ENCODE measurements around the gene MSL1.
A peak's percentile ranks its signal among the peaks of the same experiment; 100 is the strongest.

Gene MSL1

DNA sequence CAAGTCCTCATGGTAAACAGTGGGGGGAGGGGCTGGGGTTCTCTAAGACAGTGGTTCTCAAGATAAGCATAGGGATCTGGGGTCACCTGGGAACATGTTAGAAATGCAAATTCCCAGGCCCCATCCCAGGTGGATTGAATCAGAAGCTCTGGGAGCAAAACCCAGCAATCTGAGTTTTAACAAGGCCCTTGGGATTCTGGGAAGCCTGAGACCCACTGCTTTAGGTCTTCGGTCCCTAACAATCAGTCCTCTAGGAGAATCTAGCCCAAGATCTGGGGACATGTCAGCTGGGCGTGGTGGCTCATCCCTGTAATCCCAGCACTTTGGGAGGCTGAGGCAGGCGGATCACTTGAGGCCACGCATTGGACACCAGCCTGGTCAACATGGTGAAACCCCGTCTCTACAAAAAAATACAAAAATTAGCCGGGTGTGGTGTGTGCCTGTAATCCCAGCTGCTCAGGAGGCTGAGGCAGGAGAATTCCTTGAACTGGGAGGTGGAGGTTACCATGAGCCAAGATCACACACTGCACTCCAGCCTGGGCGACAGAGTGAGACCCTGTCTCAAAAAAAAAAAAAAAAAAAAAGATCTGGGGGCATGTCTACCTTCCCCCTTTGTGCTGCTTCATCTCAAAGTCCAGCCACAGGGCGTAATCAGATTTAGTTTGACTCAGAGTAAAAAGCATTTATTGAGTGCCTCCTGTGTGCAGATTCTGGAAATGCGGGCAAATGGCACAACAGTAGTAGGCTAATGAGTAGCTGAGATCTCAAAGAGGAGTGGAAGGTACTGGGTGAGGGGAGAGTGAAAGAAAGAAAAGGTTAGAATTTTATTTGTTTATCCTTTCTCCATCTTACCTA, 12.6 kb upstream of the MSL1 start:
- H4K91ac ChIP-seq (ENCODE audit: low read depth, low read length, poor library complexity) = no peak overlapping the region
- no peak overlapping the region for H3K4ac ChIP-seq (ENCODE audit: low read length)
- H2BK15ac ChIP-seq (ENCODE audit: low read length) = no peak overlapping the region
- no peak overlapping the region for H4K8ac ChIP-seq (ENCODE audit: low read depth, low read length)
- H3K9ac ChIP-seq (ENCODE audit: low read depth, low read length, poor library complexity) = no peak overlapping the region
- H3K23ac ChIP-seq (ENCODE audit: low read depth, low read length, poor library complexity) = no peak overlapping the region
- H2AK5ac ChIP-seq (ENCODE audit: low read depth, low read length) = no peak overlapping the region
- no peaks in the 10 kb centered on the region for H3K9me3 ChIP-seq (replicated peaks in 1 of 2; ENCODE audit: control insufficient read depth in 2 of 2, insufficient read depth in 1 of 2, low read depth in 1 of 2, low read length in 2 of 2)
- DNase-seq (ENCODE audit: low spot score) = no peak
- H3K4me1 ChIP-seq (ENCODE audit: control insufficient read depth in 2 of 2, insufficient read depth in 1 of 2, low read depth in 1 of 2, low read length in 2 of 2) = peaks cover 46 to 67% of the 10 kb centered on the region in 2 donors
- H3K36me3 ChIP-seq (replicated peaks in 1 of 2; ENCODE audit: control insufficient read depth in 2 of 2, insufficient read depth in 2 of 2, low read length in 2 of 2) = no peaks in the 10 kb centered on the region
- no peak overlapping the region for H3K14ac ChIP-seq (ENCODE audit: low read length)
- H3K27ac ChIP-seq (replicated peaks; ENCODE audit: low read length) = peak overlapping the region; percentile 97
- H3K18ac ChIP-seq (ENCODE audit: low read length) = peak overlapping the region; percentile 61
- WGBS, 2 donors (ENCODE audit: extremely low coverage in 2 of 2, insufficient read length in 2 of 2, insufficient replicate concordance in 1 of 2) = no CpG with 5 or more reads among the region's 9 CpGs
- peaks cover 1% of the 10 kb centered on the region for H3K79me1 ChIP-seq (ENCODE audit: low read depth, low read length)
- H3K27me3 ChIP-seq (ENCODE audit: control insufficient read depth in 3 of 3, insufficient read depth in 3 of 3, low read depth in 1 of 3, low read length in 3 of 3) = no peaks in the 10 kb centered on the region
- no peak overlapping the region for H2BK12ac ChIP-seq (ENCODE audit: low read length)
- H2BK120ac ChIP-seq (ENCODE audit: low read depth, low read length) = no peak overlapping the region
- H2AFZ ChIP-seq (ENCODE audit: low read length) = no peak overlapping the region
- H2BK5ac ChIP-seq (ENCODE audit: low read length) = no peak overlapping the region
- no peak overlapping the region for H3K4me3 ChIP-seq (ENCODE audit: low read length in 2 of 2)
- H3K4me2 ChIP-seq (ENCODE audit: insufficient read depth, low read length, poor library complexity, severe bottlenecking) = no peak overlapping the region

DNA sequence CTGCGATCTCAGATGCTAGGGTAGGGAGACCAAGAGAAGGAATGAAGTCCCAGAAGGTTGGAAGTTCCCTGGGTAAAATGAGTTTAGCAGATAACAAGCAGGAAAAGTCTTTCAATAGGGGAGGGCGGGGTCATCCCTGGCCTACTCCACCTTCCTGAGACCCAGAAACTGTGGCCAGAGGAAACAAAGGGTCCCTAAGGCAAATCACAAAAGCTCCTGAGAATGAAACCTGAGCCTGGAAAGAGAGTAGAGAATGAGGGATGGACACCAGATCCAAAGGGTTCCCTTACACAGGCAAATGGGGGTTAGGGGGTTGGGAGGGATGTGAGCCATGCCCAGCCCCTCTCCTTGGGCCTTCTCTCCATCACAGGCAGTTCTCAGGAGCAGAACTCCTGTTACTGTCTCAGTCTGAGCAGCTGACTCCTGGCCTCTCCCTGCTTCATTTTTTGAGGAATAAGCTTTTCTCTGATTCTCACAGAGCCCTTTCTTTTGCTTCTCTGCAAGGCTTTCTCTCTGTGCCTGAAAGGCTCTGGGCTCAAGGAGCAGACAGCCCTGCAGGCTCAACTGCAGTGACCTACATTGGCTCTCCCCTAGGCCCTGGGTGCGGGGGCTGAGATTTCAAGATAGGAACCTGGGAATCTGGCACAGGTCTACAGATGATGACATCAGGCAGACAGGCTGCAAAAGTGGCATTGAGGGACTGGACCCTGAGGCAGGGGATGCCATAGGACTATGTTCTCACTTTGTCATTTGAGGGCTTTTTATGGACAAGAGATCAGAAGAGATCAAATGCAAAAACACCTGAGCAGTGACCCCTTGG, 11.5 kb upstream of the MSL1 start:
- Histone ChIP-seq H3K27me3 (ENCODE audit: control insufficient read depth in 3 of 3, insufficient read depth in 3 of 3, low read depth in 1 of 3, low read length in 3 of 3) (no peaks in the 10 kb centered on the region), H3K23ac (ENCODE audit: low read depth, low read length, poor library complexity) (no peak overlapping the region), H2AFZ (ENCODE audit: low read length) (peak overlapping the region; percentile 68)

DNA sequence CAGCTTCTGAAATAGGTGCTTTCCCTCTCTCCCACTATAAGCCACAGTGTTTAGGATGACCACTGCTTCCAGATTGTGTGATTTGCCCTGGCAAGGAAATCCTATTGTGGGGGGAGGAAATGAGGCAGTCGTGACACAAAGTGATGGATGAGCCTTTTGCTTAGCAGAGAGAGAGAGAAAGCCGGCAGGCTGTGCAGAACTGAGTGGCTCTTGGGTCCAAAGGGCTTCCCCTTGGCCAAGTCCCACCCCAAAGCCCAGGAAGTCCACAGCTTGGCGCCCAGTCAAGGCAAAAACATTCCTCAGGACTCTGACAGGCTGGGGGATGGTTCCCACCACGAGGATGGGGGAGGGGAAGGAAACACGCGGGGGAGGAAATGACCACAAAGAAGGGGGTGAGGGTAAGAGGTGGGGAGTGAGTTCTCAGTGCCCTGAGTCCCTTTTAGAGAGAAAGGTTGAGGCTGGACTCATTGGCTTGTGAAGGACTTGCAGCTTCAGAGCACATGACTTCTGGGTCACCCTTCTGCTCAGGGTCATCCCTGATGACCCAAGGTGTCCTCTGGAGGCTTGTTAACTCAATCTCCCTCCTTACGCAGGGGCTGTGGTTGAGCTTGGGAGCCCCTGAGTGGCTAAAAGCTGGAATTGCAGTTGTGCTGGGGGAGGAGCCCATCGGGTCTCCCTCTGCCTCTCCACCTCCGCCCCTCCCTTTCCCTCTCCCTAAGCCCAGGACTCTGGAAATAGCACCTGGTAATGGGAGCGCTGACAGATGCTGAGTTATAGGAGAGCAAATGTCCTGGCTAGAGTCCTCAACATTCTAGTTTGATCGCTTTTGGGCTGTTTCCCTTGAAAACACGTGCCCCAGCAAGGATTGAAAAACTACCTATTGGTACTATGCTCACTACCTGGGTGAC, 10.3 kb upstream of the MSL1 start:
- no CpG with 5 or more reads among the region's 12 CpGs for WGBS, 2 donors (ENCODE audit: extremely low coverage in 2 of 2, insufficient read length in 2 of 2, insufficient replicate concordance in 1 of 2)
- Histone ChIP-seq H3K27ac (replicated peaks; ENCODE audit: low read length) (peak overlapping the region; percentile 97), H2BK12ac (ENCODE audit: low read length) (peak overlapping the region; percentile 59), H3K9ac (ENCODE audit: low read depth, low read length, poor library complexity) (no peak overlapping the region), H3K4me1 (ENCODE audit: control insufficient read depth in 2 of 2, insufficient read depth in 1 of 2, low read depth in 1 of 2, low read length in 2 of 2) (peaks cover 50 to 60% of the 10 kb centered on the region in 2 donors), H3K27me3 (ENCODE audit: control insufficient read depth in 3 of 3, insufficient read depth in 3 of 3, low read depth in 1 of 3, low read length in 3 of 3) (no peaks in the 10 kb centered on the region), H3K23ac (ENCODE audit: low read depth, low read length, poor library complexity) (no peak overlapping the region), H2BK120ac (ENCODE audit: low read depth, low read length) (no peak overlapping the region), H3K18ac (ENCODE audit: low read length) (peak overlapping the region; percentile 87), H3K9me3 (replicated peaks in 1 of 2; ENCODE audit: control insufficient read depth in 2 of 2, insufficient read depth in 1 of 2, low read depth in 1 of 2, low read length in 2 of 2) (no peaks in the 10 kb centered on the region), H3K14ac (ENCODE audit: low read length) (peak overlapping the region; percentile 25), H3K4ac (ENCODE audit: low read length) (peak overlapping the region; percentile 41), H3K36me3 (replicated peaks in 1 of 2; ENCODE audit: control insufficient read depth in 2 of 2, insufficient read depth in 2 of 2, low read length in 2 of 2) (no peaks in the 10 kb centered on the region), H4K91ac (ENCODE audit: low read depth, low read length, poor library complexity) (no peak overlapping the region), H2AK5ac (ENCODE audit: low read depth, low read length) (no peak overlapping the region), H3K4me3 (ENCODE audit: low read length in 2 of 2) (peak overlapping the region in 1 of 2 donors; percentile 10), H2BK5ac (ENCODE audit: low read length) (peak overlapping the region; percentile 17), H3K79me1 (ENCODE audit: low read depth, low read length) (peaks cover 1% of the 10 kb centered on the region), H2BK15ac (ENCODE audit: low read length) (no peak overlapping the region), H3K4me2 (ENCODE audit: insufficient read depth, low read length, poor library complexity, severe bottlenecking) (no peak overlapping the region), H2AFZ (ENCODE audit: low read length) (peak overlapping the region; percentile 64), H4K8ac (ENCODE audit: low read depth, low read length) (peak overlapping the region; percentile 58)
- DNase-seq (ENCODE audit: low spot score) = no peak

More for the DNA sequence above, 11.5 kb upstream of the MSL1 start:
- no peak overlapping the region for H2BK15ac ChIP-seq (ENCODE audit: low read length)
- no CpG with 5 or more reads among the region's 3 CpGs for WGBS, 2 donors (ENCODE audit: extremely low coverage in 2 of 2, insufficient read length in 2 of 2, insufficient replicate concordance in 1 of 2)
- DNase-seq (ENCODE audit: low spot score) = peak; percentile 82
- H3K14ac ChIP-seq (ENCODE audit: low read length) = no peak overlapping the region
- H3K27ac ChIP-seq (replicated peaks; ENCODE audit: low read length) = peak overlapping the region; percentile 97
- H3K9me3 ChIP-seq (replicated peaks in 1 of 2; ENCODE audit: control insufficient read depth in 2 of 2, insufficient read depth in 1 of 2, low read depth in 1 of 2, low read length in 2 of 2) = no peaks in the 10 kb centered on the region
- H2BK5ac ChIP-seq (ENCODE audit: low read length) = peak overlapping the region; percentile 79
- no peak overlapping the region for H2BK12ac ChIP-seq (ENCODE audit: low read length)
- no peak overlapping the region for H3K9ac ChIP-seq (ENCODE audit: low read depth, low read length, poor library complexity)
- H3K4me1 ChIP-seq (ENCODE audit: control insufficient read depth in 2 of 2, insufficient read depth in 1 of 2, low read depth in 1 of 2, low read length in 2 of 2) = peaks cover 52 to 65% of the 10 kb centered on the region in 2 donors
- no peaks in the 10 kb centered on the region for H3K36me3 ChIP-seq (replicated peaks in 1 of 2; ENCODE audit: control insufficient read depth in 2 of 2, insufficient read depth in 2 of 2, low read length in 2 of 2)
- peak overlapping the region; percentile 82 for H3K18ac ChIP-seq (ENCODE audit: low read length)
- no peak overlapping the region for H3K4ac ChIP-seq (ENCODE audit: low read length)
- H2AK5ac ChIP-seq (ENCODE audit: low read depth, low read length) = peak overlapping the region; percentile 10
- H4K91ac ChIP-seq (ENCODE audit: low read depth, low read length, poor library complexity) = no peak overlapping the region
- H3K4me2 ChIP-seq (ENCODE audit: insufficient read depth, low read length, poor library complexity, severe bottlenecking) = peak overlapping the region; percentile 38
- H3K79me1 ChIP-seq (ENCODE audit: low read depth, low read length) = peaks cover 1% of the 10 kb centered on the region
- H2BK120ac ChIP-seq (ENCODE audit: low read depth, low read length) = no peak overlapping the region
- H4K8ac ChIP-seq (ENCODE audit: low read depth, low read length) = no peak overlapping the region
- no peak overlapping the region for H3K4me3 ChIP-seq (ENCODE audit: low read length in 2 of 2)

Measured in neuronal stem cell (in vitro differentiated cells).